DOHH2 (cell line): ENCODE results near the gene PLCL1.

Experiments used
- EZH2phosphoT487 ChIP-seq: fragments of 200-600 bp; sonication (generic); IDR thresholded peaks from 2 replicates; pipeline ENCODE4 v1.6.1; 2017; ENCODE audit warnings: borderline replicate concordance, mild to moderate bottlenecking, antibody characterized with exemption, low read length, moderate library complexity, mixed read lengths
- TF ChIP-seq, protein P1 (sequence below): fragments of 200-600 bp; sonication (generic); IDR thresholded peaks from one replicate; pipeline ENCODE4 v1.5.1; 2014; ENCODE audit warnings: antibody characterized with exemption, mild to moderate bottlenecking, low read depth, low read length; ENCODE audit not compliant: poor library complexity, severe bottlenecking

DNA sequence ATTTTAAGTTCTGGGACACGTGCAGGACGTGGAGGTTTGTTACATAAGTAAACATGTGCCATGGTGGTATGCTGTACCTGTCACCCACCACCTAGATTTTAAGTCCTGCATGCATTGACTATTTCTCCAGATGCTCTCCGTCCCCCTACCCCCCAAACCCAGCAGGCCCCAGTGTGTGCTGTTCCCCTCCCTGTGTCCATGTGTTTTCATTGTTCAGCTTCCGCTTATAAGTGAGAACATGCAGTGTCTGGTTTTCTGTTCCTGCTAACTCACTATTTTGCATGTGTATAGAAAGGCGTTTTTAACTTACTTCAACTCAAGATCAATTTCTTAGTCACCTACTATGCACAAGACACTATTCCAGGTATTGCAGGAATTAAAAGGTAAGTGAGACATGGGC lies 128.0 kb downstream of the PLCL1 start:
- TF ChIP-seq, protein P1, sequence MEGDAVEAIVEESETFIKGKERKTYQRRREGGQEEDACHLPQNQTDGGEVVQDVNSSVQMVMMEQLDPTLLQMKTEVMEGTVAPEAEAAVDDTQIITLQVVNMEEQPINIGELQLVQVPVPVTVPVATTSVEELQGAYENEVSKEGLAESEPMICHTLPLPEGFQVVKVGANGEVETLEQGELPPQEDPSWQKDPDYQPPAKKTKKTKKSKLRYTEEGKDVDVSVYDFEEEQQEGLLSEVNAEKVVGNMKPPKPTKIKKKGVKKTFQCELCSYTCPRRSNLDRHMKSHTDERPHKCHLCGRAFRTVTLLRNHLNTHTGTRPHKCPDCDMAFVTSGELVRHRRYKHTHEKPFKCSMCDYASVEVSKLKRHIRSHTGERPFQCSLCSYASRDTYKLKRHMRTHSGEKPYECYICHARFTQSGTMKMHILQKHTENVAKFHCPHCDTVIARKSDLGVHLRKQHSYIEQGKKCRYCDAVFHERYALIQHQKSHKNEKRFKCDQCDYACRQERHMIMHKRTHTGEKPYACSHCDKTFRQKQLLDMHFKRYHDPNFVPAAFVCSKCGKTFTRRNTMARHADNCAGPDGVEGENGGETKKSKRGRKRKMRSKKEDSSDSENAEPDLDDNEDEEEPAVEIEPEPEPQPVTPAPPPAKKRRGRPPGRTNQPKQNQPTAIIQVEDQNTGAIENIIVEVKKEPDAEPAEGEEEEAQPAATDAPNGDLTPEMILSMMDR: no peak
- TF ChIP-seq EZH2phosphoT487: no peak
